Activated T-helper 1 cell treated with anti-CD3 and anti-CD28 coated beads, Interleukin-12 subunit alpha, Interleukin-12 subunit beta, Interleukin-2, Interleukin-4 antibody, amounts not matched to agents 30 ng/mL and 10 ng/mL and 1 ng/mL, durations not matched to agents 14 hours and 24 hours and 36 hours (primary cell): ENCODE measurements around the gene NUP107. TPM values are rescaled to one million over a fixed set of nuclear protein-coding genes. Genes with fewer than 3 reads are reported as not detected.

ENCODE experiments used
- DNase-seq: peaks from one replicate; pipeline ENCODE4 v3.0.0; 2021; ENCODE audit warnings: low spot score
- H3K27ac Mint-ChIP-seq: one replicate; pipeline ENCODE4 v1.8.0; 2021; ENCODE audit warnings: mild to moderate bottlenecking, mixed read lengths
- H3K27me3 Mint-ChIP-seq: one replicate; pipeline ENCODE4 v1.8.0; 2022; ENCODE audit warnings: mild to moderate bottlenecking, moderate library complexity, mixed read lengths; ENCODE audit not compliant: insufficient read depth
- H3K36me3 Mint-ChIP-seq: one replicate; pipeline ENCODE4 v1.8.0; 2021; ENCODE audit warnings: low read depth, mixed read lengths
- H3K4me1 Mint-ChIP-seq: one replicate; pipeline ENCODE4 v1.8.0; 2021; ENCODE audit warnings: low read depth, mixed read lengths
- H3K4me3 Mint-ChIP-seq: one replicate; pipeline ENCODE4 v1.8.0; 2021; ENCODE audit warnings: mild to moderate bottlenecking, moderate library complexity, mixed read lengths
- H3K9me3 Mint-ChIP-seq: one replicate; pipeline ENCODE4 v1.8.0; 2021; ENCODE audit warnings: mixed read lengths
- intact Hi-C: fragments of 100-400 bp; cut with micrococcal nuclease; formaldehyde crosslinking; loops from one replicate; pipeline ENCODE4 v1.15.1; 2024
- total RNA-seq: library from RNA; stranded (reverse); gene quantifications from 2 replicates; pipeline ENCODE4 v1.2.3, GENCODE V29; 2022

Gene NUP107
- total RNA-seq, 1 donor from 2014 or later = 123 TPM

DNA sequence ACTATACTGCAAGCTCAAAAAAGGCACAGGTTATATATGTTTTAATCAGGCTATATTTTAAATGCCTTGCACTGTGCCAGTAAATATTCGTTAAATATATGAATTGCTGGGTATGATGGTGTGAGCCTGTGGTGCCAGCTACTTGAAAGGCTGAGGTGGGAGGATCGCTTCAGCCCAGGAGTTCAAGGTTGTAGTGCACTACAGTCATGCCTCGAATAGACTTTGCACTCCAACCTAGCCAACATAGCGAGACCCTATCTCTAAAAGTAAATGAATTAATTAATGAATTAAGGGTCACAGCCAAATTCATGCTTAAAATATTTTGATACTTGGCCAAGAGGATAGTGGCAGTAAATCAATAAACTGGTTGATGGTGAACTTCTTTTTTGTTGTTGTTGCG, 99.0 kb downstream of the NUP107 start:
- Mint-ChIP-seq H3K27ac (no peak overlapping the region), H3K27me3 (no peaks in the 10 kb centered on the region), H3K9me3 (no peaks in the 10 kb centered on the region), H3K4me1 (peaks cover 6% of the 10 kb centered on the region), H3K36me3 (no peaks in the 10 kb centered on the region), H3K4me3 (no peak overlapping the region)
- no peak for DNase-seq
- intact Hi-C loops = no loop called here

- intact Hi-C loops = no loop called here
- no peaks in the 10 kb centered on the region for H3K36me3 Mint-ChIP-seq
- no peak overlapping the region for H3K27ac Mint-ChIP-seq
- H3K4me1 Mint-ChIP-seq = peaks cover 6% of the 10 kb centered on the region
- no peaks in the 10 kb centered on the region for H3K27me3 Mint-ChIP-seq
- no peak for DNase-seq
- no peak overlapping the region for H3K4me3 Mint-ChIP-seq
- H3K9me3 Mint-ChIP-seq = no peaks in the 10 kb centered on the region
Observed at GRCh38 chr12:68786929-68787328, 100.2 kb downstream of the NUP107 start.

- no peak for DNase-seq
- Mint-ChIP-seq H3K4me1 (peaks cover 6% of the 10 kb centered on the region), H3K4me3 (no peak overlapping the region), H3K27me3 (no peaks in the 10 kb centered on the region), H3K36me3 (no peaks in the 10 kb centered on the region), H3K27ac (no peak overlapping the region), H3K9me3 (no peaks in the 10 kb centered on the region)
- intact Hi-C loops = no loop called here
Observed at GRCh38 chr12:68788554-68789143, 101.9 kb downstream of the NUP107 start.

- Mint-ChIP-seq H3K27me3 (no peaks in the 10 kb centered on the region), H3K4me1 (peaks cover 6% of the 10 kb centered on the region), H3K27ac (no peak overlapping the region), H3K9me3 (no peaks in the 10 kb centered on the region), H3K36me3 (no peaks in the 10 kb centered on the region), H3K4me3 (no peak overlapping the region)
- DNase-seq = no peak
- intact Hi-C loops = no loop called here
Observed at GRCh38 chr12:68789144-68789878, 102.5 kb downstream of the NUP107 start.

GRCh38 chr12:68790081-68790951, 103.5 kb downstream of the NUP107 start:
- Mint-ChIP-seq H3K4me1 (peaks cover 6% of the 10 kb centered on the region), H3K27ac (no peak overlapping the region), H3K9me3 (no peaks in the 10 kb centered on the region), H3K27me3 (no peaks in the 10 kb centered on the region), H3K36me3 (no peaks in the 10 kb centered on the region), H3K4me3 (no peak overlapping the region)
- intact Hi-C loops = no loop called here
- DNase-seq = no peak

DNA sequence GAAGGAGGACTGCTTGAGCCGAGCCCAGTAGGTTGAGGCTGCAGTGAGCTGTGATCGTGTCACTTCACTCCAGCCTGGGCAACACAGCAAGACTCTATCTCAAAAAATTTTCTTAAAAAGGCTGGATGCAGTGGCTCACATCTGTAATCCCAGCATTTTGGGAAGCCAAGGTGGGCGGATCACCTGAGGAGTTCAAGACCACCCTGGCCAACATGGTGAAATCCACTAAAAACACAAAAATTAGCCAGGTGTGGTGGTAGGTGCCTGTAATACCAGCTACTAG, 104.1 kb downstream of the NUP107 start:
- Mint-ChIP-seq H3K27me3 (no peaks in the 10 kb centered on the region), H3K4me1 (peaks cover 6% of the 10 kb centered on the region), H3K36me3 (no peaks in the 10 kb centered on the region), H3K4me3 (no peak overlapping the region), H3K27ac (no peak overlapping the region), H3K9me3 (no peaks in the 10 kb centered on the region)
- intact Hi-C loops = no loop called here
- DNase-seq = no peak

GRCh38 chr12:68791897-68792481, 105.2 kb downstream of the NUP107 start:
- no peak overlapping the region for H3K27ac Mint-ChIP-seq
- no peaks in the 10 kb centered on the region for H3K9me3 Mint-ChIP-seq

DNA sequence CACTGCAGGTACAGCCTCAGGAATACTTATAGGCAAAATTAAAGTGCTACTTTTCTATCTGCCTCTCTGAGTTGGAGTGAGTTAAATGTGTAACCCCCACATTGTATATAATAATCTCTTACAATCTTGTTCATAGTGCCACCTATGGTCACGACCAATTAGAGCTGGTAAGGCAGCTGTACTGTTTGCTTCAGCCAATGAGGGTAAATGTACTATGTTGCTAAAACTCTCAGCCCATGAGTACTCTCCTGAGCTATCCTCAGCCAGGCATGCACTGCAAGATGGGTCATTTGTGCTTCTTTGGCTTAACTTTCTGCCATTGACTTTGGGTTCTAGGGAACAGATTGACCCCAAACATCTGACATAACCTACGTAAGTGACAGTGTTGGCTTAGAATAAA, 106.2 kb downstream of the NUP107 start:
- intact Hi-C loops = loop anchor here (2.0 kb wide), 1 partner anchor 14 kb away; no protein-coding TSS in a partner anchor
- Mint-ChIP-seq H3K27ac (no peak overlapping the region), H3K9me3 (no peaks in the 10 kb centered on the region), H3K36me3 (no peaks in the 10 kb centered on the region), H3K4me3 (no peak overlapping the region), H3K4me1 (no peaks in the 10 kb centered on the region), H3K27me3 (no peaks in the 10 kb centered on the region)
- DNase-seq = no peak

More at GRCh38 chr12:68791897-68792481, 105.2 kb downstream of the NUP107 start:
- no peaks in the 10 kb centered on the region for H3K27me3 Mint-ChIP-seq
- no peaks in the 10 kb centered on the region for H3K36me3 Mint-ChIP-seq
- DNase-seq = no peak
- peaks cover 6% of the 10 kb centered on the region for H3K4me1 Mint-ChIP-seq
- H3K4me3 Mint-ChIP-seq = no peak overlapping the region
- intact Hi-C loops = loop anchor here (2.0 kb wide), 1 partner anchor 15 kb away; no protein-coding TSS in a partner anchor

GRCh38 chr12:68793436-68793835, 106.7 kb downstream of the NUP107 start:
- Mint-ChIP-seq H3K4me1 (no peaks in the 10 kb centered on the region), H3K4me3 (no peak overlapping the region), H3K9me3 (no peaks in the 10 kb centered on the region), H3K36me3 (no peaks in the 10 kb centered on the region), H3K27ac (no peak overlapping the region), H3K27me3 (no peaks in the 10 kb centered on the region)
- intact Hi-C loops = loop anchor here (2.0 kb wide), 1 partner anchor 13 kb away; no protein-coding TSS in a partner anchor
- no peak for DNase-seq

- no peaks in the 10 kb centered on the region for H3K27me3 Mint-ChIP-seq
- H3K4me3 Mint-ChIP-seq = no peak overlapping the region
- intact Hi-C loops = loop anchor here (2.0 kb wide), 1 partner anchor 13 kb away; no protein-coding TSS in a partner anchor
- no peak for DNase-seq
- no peaks in the 10 kb centered on the region for H3K9me3 Mint-ChIP-seq
- no peak overlapping the region for H3K27ac Mint-ChIP-seq
- H3K36me3 Mint-ChIP-seq = no peaks in the 10 kb centered on the region
- H3K4me1 Mint-ChIP-seq = no peaks in the 10 kb centered on the region
Observed at GRCh38 chr12:68793975-68794652, 107.3 kb downstream of the NUP107 start.

GRCh38 chr12:68794653-68795251, 108.0 kb downstream of the NUP107 start:
- DNase-seq = no peak
- Mint-ChIP-seq H3K27ac (no peak overlapping the region), H3K4me1 (no peaks in the 10 kb centered on the region), H3K9me3 (no peaks in the 10 kb centered on the region), H3K4me3 (no peak overlapping the region), H3K27me3 (no peaks in the 10 kb centered on the region), H3K36me3 (no peaks in the 10 kb centered on the region)
- intact Hi-C loops = no loop called here
